ENCODE results near the gene SDF4.

DNA sequence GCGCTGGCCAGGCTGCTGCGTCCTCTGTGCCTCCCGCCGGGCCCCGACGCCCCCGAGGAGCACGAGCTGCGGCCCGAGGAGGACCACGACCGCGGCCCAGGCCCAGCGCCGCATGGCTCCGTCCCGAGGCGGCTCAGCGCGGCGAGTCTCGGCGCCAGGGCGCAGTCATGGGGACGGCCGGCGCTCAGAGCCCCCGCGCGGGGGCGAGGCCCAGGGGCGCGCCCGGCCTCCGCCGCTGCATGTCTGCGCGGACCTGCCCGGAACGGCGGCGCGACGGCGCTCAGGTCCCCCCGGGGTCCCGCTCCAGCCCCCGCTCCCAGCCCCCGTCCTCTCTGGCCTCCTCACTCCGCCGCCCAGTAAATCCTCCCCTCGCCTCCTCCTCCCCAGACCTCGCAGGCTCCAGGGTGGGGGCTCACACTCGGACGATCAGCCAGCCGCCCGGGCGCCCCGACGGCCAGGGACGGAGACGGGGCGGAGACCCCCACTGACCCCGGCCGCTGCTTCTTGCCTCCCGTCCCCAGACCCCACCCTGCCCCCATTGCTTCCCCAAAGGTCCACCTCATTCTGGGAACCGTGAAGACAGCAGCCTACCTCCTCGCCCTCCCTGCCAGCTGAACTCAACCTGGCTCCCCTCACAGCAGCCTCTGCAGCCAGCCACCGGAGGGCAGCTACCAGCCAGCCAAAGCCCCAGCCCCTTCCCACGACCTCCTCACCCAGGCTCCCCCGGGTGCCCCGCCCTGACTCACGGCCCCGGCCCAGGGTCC, 15.0 kb upstream of the SDF4 start, which contains the start of gene C1QTNF12:
- TF ChIP-seq CHD1 (IDR thresholded peaks at IDR 0.05; ENCODE audit: low read depth, low read length): no peak
- TF ChIP-seq, protein P1, sequence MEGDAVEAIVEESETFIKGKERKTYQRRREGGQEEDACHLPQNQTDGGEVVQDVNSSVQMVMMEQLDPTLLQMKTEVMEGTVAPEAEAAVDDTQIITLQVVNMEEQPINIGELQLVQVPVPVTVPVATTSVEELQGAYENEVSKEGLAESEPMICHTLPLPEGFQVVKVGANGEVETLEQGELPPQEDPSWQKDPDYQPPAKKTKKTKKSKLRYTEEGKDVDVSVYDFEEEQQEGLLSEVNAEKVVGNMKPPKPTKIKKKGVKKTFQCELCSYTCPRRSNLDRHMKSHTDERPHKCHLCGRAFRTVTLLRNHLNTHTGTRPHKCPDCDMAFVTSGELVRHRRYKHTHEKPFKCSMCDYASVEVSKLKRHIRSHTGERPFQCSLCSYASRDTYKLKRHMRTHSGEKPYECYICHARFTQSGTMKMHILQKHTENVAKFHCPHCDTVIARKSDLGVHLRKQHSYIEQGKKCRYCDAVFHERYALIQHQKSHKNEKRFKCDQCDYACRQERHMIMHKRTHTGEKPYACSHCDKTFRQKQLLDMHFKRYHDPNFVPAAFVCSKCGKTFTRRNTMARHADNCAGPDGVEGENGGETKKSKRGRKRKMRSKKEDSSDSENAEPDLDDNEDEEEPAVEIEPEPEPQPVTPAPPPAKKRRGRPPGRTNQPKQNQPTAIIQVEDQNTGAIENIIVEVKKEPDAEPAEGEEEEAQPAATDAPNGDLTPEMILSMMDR (conservative IDR thresholded peaks at IDR 0.05; ENCODE audit: low read depth, low read length): no peak

Data from IMR-90 (cell line).